Epidermal melanocyte (primary cell): ENCODE data around the gene BSN.
A peak's percentile ranks its signal among the peaks of the same experiment; 100 is the strongest.

Source experiments
- DNase-seq: peaks from one replicate; pipeline ENCODE4 v3.0.0; 2011; ENCODE audit warnings: low spot score; ENCODE audit not compliant: insufficient read length

The BSN gene

GRCh38 chr3:49553692-49554632, at the start of gene BSN:
Gene BSN (plus strand): TSS chr3:49554477. CDS start chr3:49554603, 126 bp downstream.
- peak; percentile 90 for DNase-seq

GRCh38 chr3:49506906-49507305, 47.4 kb upstream of the BSN start:
- no peak for DNase-seq

- DNase-seq: no peak
These were observed 45.2 kb upstream of the BSN start for GRCh38 chr3:49509028-49509561.

- no peak for DNase-seq
These were observed 42.6 kb upstream of the BSN start for GRCh38 chr3:49511639-49512038.

- DNase-seq: no peak
These were observed 41.4 kb upstream of the BSN start for GRCh38 chr3:49512781-49513355.

- DNase-seq: no peak
These were observed 40.7 kb upstream of the BSN start for GRCh38 chr3:49513494-49514124.

- DNase-seq: no peak
These were observed 36.3 kb upstream of the BSN start for GRCh38 chr3:49518016-49518415.

- no peak for DNase-seq
These were observed 35.8 kb upstream of the BSN start for GRCh38 chr3:49518441-49518840.

- peak; percentile 27 for DNase-seq
These were observed 35.0 kb upstream of the BSN start for GRCh38 chr3:49519296-49519695.

- DNase-seq: no peak
These were observed 34.3 kb upstream of the BSN start for GRCh38 chr3:49519916-49520385.

- DNase-seq: no peak
These were observed 30.2 kb upstream of the BSN start for GRCh38 chr3:49523756-49524747.

GRCh38 chr3:49529567-49529966, 24.7 kb upstream of the BSN start:
- no peak for DNase-seq

GRCh38 chr3:49530231-49530630, 24.0 kb upstream of the BSN start:
- DNase-seq: no peak

GRCh38 chr3:49530701-49531100, 23.6 kb upstream of the BSN start:
- no peak for DNase-seq

- no peak for DNase-seq
These were observed 23.1 kb upstream of the BSN start for GRCh38 chr3:49531218-49531617.

GRCh38 chr3:49531715-49532114, 22.6 kb upstream of the BSN start:
- DNase-seq: no peak

- no peak for DNase-seq
These were observed 21.2 kb upstream of the BSN start for GRCh38 chr3:49533031-49533430.

GRCh38 chr3:49533786-49534519, 20.3 kb upstream of the BSN start:
- DNase-seq: no peak

- DNase-seq: no peak
These were observed 19.5 kb upstream of the BSN start for GRCh38 chr3:49534581-49535441.
